HFF-Myc (cell line): ENCODE measurements around the gene PCSK6.

Experiments
- DNase-seq: peaks from one replicate; pipeline ENCODE4 v3.0.0-alpha.2; 2011; ENCODE audit warnings: low read depth; ENCODE audit errors: extremely low read depth
- H3K4me3 ChIP-seq: replicated peaks from 2 replicates; pipeline ENCODE4 v1.5.1; 2011; ENCODE audit warnings: low read depth, mild to moderate bottlenecking, control low read depth, low read length
- TF ChIP-seq, protein P1 (sequence below): IDR thresholded peaks from 2 replicates; pipeline ENCODE4 v1.5.1; 2012; ENCODE audit warnings: mild to moderate bottlenecking, low read depth, low read length, control low read depth; ENCODE audit errors: missing control alignments

The PCSK6 gene

DNA sequence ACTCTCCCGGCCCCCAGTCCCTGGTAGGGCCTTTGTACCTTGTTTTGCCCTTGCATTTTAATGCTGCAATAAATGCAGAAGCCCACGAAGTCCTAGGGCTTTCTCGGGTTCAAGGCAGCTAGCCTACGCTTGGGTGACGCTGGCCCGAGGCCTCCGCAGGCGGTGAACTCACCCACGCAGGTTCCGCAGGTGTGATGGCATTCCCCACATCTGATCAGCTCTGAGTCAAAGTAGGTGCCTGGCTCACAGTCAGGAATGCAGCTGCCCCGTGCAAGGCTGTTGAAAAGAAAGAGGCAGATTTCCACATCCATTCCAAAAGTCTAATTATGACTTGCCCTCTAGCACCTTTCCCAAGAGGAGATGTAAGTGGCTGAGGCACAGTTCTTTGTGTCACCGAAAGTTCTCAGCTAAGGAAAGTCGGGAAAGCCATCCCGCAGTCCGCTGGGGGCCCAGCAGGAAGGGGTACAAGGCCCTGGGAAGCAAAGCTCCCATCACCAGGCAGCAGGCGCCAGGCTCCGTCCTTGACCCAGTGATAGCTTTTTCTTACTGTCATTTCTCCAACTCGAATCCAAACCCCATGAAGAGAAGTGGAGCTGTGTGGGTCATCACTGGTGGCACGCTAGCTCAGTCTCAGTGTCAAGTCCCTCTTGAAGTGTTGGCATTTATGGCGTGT is 171.2 kb downstream of the PCSK6 start:
- TF ChIP-seq, protein P1, sequence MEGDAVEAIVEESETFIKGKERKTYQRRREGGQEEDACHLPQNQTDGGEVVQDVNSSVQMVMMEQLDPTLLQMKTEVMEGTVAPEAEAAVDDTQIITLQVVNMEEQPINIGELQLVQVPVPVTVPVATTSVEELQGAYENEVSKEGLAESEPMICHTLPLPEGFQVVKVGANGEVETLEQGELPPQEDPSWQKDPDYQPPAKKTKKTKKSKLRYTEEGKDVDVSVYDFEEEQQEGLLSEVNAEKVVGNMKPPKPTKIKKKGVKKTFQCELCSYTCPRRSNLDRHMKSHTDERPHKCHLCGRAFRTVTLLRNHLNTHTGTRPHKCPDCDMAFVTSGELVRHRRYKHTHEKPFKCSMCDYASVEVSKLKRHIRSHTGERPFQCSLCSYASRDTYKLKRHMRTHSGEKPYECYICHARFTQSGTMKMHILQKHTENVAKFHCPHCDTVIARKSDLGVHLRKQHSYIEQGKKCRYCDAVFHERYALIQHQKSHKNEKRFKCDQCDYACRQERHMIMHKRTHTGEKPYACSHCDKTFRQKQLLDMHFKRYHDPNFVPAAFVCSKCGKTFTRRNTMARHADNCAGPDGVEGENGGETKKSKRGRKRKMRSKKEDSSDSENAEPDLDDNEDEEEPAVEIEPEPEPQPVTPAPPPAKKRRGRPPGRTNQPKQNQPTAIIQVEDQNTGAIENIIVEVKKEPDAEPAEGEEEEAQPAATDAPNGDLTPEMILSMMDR, result no peak
- no peak for DNase-seq
- no peak overlapping the region for H3K4me3 ChIP-seq

- DNase-seq, result no peak
- H3K4me3 ChIP-seq, result no peak overlapping the region
- TF ChIP-seq, protein P1, result no peak
Measured at GRCh38 chr15:101317336-101317872, 172.1 kb downstream of the PCSK6 start.

DNA sequence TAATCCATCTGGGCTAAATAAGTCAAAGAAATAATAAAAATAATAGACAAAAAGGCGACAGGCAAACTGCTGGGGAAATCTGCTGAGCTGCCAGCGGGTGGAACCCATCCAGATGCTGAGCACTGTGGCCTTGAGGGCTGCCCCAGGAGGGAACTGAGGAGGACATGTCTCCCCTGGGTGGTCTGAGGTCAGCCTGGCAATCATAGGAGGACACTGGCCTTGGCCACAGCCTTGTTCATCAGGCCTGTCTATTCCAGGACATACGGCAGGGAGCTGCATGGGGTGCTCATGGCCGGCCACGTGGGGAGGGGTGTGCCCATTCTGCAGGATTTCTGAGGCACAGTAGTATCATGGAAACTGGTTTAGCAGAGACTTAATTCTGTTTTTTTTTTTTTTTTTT is 173.0 kb downstream of the PCSK6 start:
- no peak overlapping the region for H3K4me3 ChIP-seq
- no peak for DNase-seq
- TF ChIP-seq, protein P1, result no peak

DNA sequence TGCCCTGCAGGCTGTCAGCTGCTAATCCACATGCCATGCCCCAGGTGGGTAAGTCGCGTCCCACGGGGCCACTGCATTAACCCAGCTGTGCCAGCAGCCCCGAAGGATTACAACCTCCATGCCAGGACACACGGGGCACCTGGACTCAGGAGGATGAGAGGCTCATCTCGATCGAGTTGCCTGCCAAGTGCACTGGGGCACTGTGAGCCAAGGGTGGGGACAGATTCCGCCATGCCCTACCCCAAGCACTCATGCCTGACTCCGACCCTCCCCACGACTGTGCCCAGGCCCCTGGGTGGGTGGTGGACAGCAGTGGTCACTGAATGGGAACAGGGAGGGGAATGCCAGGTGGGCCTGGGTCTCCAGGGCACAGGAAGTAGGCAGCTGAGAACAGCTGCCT is 173.8 kb downstream of the PCSK6 start:
- DNase-seq, result no peak
- no peak overlapping the region for H3K4me3 ChIP-seq
- TF ChIP-seq, protein P1, result no peak

DNA sequence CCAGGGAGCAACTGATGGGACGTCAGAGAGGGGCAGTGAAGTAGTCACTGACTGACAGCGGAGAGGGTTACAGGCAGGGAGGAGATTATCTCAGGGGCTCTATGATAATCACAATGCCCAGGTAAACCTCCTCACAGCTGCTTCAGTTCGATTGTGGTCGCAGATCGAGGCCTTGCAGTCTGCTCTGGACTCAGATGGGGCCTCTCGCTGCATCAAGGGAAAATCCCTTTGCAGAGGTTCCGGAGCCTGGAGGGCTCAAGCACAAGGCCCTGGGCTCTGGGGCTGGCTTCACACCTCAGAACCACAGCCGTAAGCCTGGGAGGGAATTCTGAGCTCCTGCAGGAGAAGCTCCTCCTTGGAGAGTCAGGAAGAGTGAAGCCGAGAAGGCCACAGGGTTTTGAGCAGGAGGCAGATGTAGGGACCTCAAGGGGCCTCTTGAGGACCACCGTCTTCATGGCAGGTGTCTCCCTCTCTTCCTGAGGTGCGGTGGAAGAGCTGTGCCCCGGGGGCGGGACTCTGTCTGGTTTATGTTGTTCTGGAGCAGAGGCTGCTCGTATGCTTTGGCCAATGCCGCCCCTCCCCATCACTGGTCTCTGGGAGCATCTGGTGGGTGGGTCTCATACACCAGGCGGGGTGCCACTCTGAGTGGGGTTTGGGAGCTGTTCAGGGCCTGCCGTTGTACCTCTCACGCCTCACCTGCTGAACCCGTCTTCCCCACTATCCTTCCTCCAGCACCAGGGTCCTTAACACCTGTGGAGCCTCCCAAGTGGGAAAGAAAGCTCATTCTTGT is 175.0 kb downstream of the PCSK6 start:
- no peak for DNase-seq
- H3K4me3 ChIP-seq, result no peak overlapping the region
- TF ChIP-seq, protein P1, result no peak

GRCh38 chr15:101313041-101313761 is 176.3 kb downstream of the PCSK6 start:
- TF ChIP-seq, protein P1, result no peak
- no peak for DNase-seq
- no peak overlapping the region for H3K4me3 ChIP-seq
